HepG2 (cell line): ENCODE results near the gene CD36. TPM values are rescaled to one million over a fixed set of nuclear protein-coding genes. Genes with fewer than 3 reads are reported as not detected.

Experiments used
- ATAC-seq: fragments of 200-7000 bp; cut with Tn5 transposase; 3 replicates; pipeline ENCODE4 v1.9.1; 2020; ENCODE audit warnings: mild to moderate bottlenecking, moderate library complexity
- BruUV-seq: library from RNA; stranded (reverse); fragments of 400-500 nt; replicated peaks from 2 replicates; lab custom pipeline; 2021; lab: Mats Ljungman, UMichigan
- CTCF ChIA-PET: fragments of 300-600 bp; formaldehyde crosslinking; extraction: SDS; loops from one replicate; lab custom pipeline; 2021; ENCODE audit warnings: low total read pairs, inconsistent platforms, low intra/inter-chr PET ratio; lab: Yijun Ruan, JAX
- POLR2A ChIA-PET: fragments of 350-600 bp; sonication (Branson Sonifier 250); formaldehyde crosslinking; loops from one replicate; lab custom pipeline; 2020; ENCODE audit warnings: antibody characterized with exemption, inconsistent platforms; lab: Yijun Ruan, JAX
- DNase-seq: peaks from one replicate; pipeline ENCODE4 v3.0.0-alpha.2; 2015; ENCODE audit warnings: low spot score
- FAIRE-seq: peaks from 3 replicates; lab custom pipeline; 2011; peaks lifted over from hg19 to GRCh38; lab: Jason Lieb, UNC
- H2AFZ ChIP-seq: one replicate; pipeline ENCODE4 v1.6.1; 2011; ENCODE audit warnings: low read length, inconsistent platforms
- H3K27ac ChIP-seq: fragments of 300-600 bp; 3 replicates; pipeline ENCODE4 v1.8.0; 2011; ENCODE audit warnings: mixed run types, mild to moderate bottlenecking, mixed read lengths, low read length, inconsistent platforms; ENCODE audit not compliant: insufficient read depth; ENCODE audit errors: extremely low read length
- H3K27me3 ChIP-seq, 2 experiments: fragments of 200-600 bp in 1 of 2; 2 replicates in 1 of 2; 3 replicates in 1 of 2; pipeline versions ENCODE4 v1.6.0 to v1.8.0; 2011; ENCODE audit warnings: low read length in 2 of 2, mild to moderate bottlenecking in 2 of 2, moderate library complexity in 2 of 2, inconsistent platforms in 1 of 2; ENCODE audit not compliant: insufficient read depth in 2 of 2, control insufficient read depth in 1 of 2
- H3K36me3 ChIP-seq, 2 experiments: fragments of 200-600 bp in 1 of 2; replicated peaks in 1 of 2; 2 replicates in 1 of 2; 3 replicates in 1 of 2; pipeline versions ENCODE4 v1.5.1 to v1.8.0; 2011; ENCODE audit warnings: low read length in 2 of 2, inconsistent platforms in 1 of 2; ENCODE audit not compliant: insufficient read depth in 2 of 2, control insufficient read depth in 1 of 2
- H3K4me1 ChIP-seq: 2 replicates; pipeline ENCODE4 v1.5.1; 2012; ENCODE audit warnings: low read length, inconsistent platforms; ENCODE audit not compliant: insufficient read depth
- H3K4me2 ChIP-seq: 2 replicates; pipeline ENCODE4 v1.6.0; 2011; ENCODE audit warnings: low read depth, low read length, inconsistent platforms
- H3K4me3 ChIP-seq, 3 experiments: fragments of 200-600 bp in 1 of 3; sonication (generic), shearing (Covaris generic) in 1 of 3; replicated peaks in 1 of 3; 2 replicates each; pipeline ENCODE4 v1.5.1; 2011 to 2016; ENCODE audit warnings: low read length in 3 of 3, inconsistent platforms in 2 of 3, low read depth in 2 of 3, mild to moderate bottlenecking in 2 of 3, control low read depth in 1 of 3, mixed read lengths in 1 of 3; ENCODE audit not compliant: insufficient read depth in 1 of 3
- H3K79me2 ChIP-seq: one replicate; pipeline ENCODE4 v1.6.1; 2011; ENCODE audit warnings: low read length, inconsistent platforms; ENCODE audit not compliant: insufficient read depth
- H3K9ac ChIP-seq: 2 replicates; pipeline ENCODE4 v1.6.0; 2011; ENCODE audit warnings: mild to moderate bottlenecking, low read depth, low read length, inconsistent platforms; ENCODE audit not compliant: insufficient read depth
- H3K9me3 ChIP-seq: 2 replicates; pipeline ENCODE4 v1.5.1; 2012; ENCODE audit warnings: mild to moderate bottlenecking, low read length
- H4K20me1 ChIP-seq: 2 replicates; pipeline ENCODE4 v1.6.0; 2011; ENCODE audit warnings: inconsistent platforms, mild to moderate bottlenecking, low read length, moderate library complexity; ENCODE audit not compliant: insufficient read depth
- ETS1 ChIP-seq: sonication (generic); formaldehyde crosslinking; IDR thresholded peaks from 2 replicates; pipeline ENCODE4 v1.4.0; 2020; ENCODE audit warnings: missing genetic modification reagents
- HES4 ChIP-seq: sonication (generic); formaldehyde crosslinking; IDR thresholded peaks from 2 replicates; pipeline ENCODE4 v1.9.0; 2021; ENCODE audit warnings: mild to moderate bottlenecking, missing genetic modification reagents, borderline replicate concordance
- HMG20B ChIP-seq: conservative IDR thresholded peaks from 2 replicates; pipeline ENCODE4 v1.6.1; 2016; ENCODE audit warnings: missing genetic modification reagents, missing compliant biosample characterization
- NAIF1 ChIP-seq: sonication (generic); formaldehyde crosslinking; IDR thresholded peaks from 2 replicates; pipeline ENCODE4 v1.5.0; 2020; ENCODE audit warnings: mild to moderate bottlenecking, missing genetic modification reagents, borderline replicate concordance
- SAFB2 ChIP-seq: sonication (generic); formaldehyde crosslinking; IDR thresholded peaks from 2 replicates; pipeline ENCODE4 v1.5.1; 2020; ENCODE audit warnings: missing genetic modification reagents, low read depth, mild to moderate bottlenecking, borderline replicate concordance
- SMC3 ChIP-seq: IDR thresholded peaks from 2 replicates; pipeline ENCODE4 v1.6.1; 2011; ENCODE audit warnings: low read length, improper control_type of control experiment
- TMF1 ChIP-seq: sonication (generic); formaldehyde crosslinking; IDR thresholded peaks from 2 replicates; pipeline ENCODE4 v1.8.1; 2022; ENCODE audit warnings: low read depth, missing genetic modification reagents
- UBTF ChIP-seq: sonication (generic); formaldehyde crosslinking; IDR thresholded peaks from 2 replicates; pipeline ENCODE4 v1.4.0; 2020; ENCODE audit warnings: mild to moderate bottlenecking, missing genetic modification reagents
- ZBTB49 ChIP-seq: sonication (generic); formaldehyde crosslinking; IDR thresholded peaks from 2 replicates; pipeline ENCODE4 v1.4.0; 2020; ENCODE audit warnings: missing genetic modification reagents, borderline replicate concordance
- ZBTB7A ChIP-seq: sonication (generic); formaldehyde crosslinking; IDR thresholded peaks from 2 replicates; pipeline ENCODE4 v1.8.0; 2022; ENCODE audit warnings: mild to moderate bottlenecking, missing genetic modification reagents
- ZNF180 ChIP-seq: sonication (generic); formaldehyde crosslinking; IDR thresholded peaks from 2 replicates; pipeline ENCODE4 v1.4.0; 2020; ENCODE audit warnings: low read depth, missing genetic modification reagents, borderline replicate concordance
- ZNF280D ChIP-seq: sonication (generic); formaldehyde crosslinking; IDR thresholded peaks from 2 replicates; pipeline ENCODE4 v1.5.1; 2020; ENCODE audit warnings: mild to moderate bottlenecking, missing genetic modification reagents
- WGBS: methylation state at CpG from one replicate; pipeline ENCODE4 v1.1.6; 2017; ENCODE audit warnings: low lambda C conversion rate; 5-methylcytosine and 5-hydroxymethylcytosine counted together
- in situ Hi-C: cut with HindIII; loops from 2 replicates; pipeline ENCODE4 v1.10.0; 2017; ENCODE audit warnings: low pct_unique_long_range_greater_than_20kb; ENCODE audit not compliant: extremely low pct_ligation_motif_present
- intact Hi-C: fragments of 100-400 bp; cut with micrococcal nuclease; formaldehyde crosslinking; loops from one replicate; pipeline ENCODE4 v1.10.0; 2022; ENCODE audit not compliant: unreplicated experiment
- polyA plus RNA-seq, 8 experiments: library from polyadenylated mRNA; depleted of rRNA in 3 of 8; stranded (reverse) in 7 of 8; unstranded in 1 of 8; fragments of >200 nt; fragmentation: Illumina TruSeq in 4 of 8; extraction: Trizol in 4 of 8; gene quantifications; 2 replicates each; pipeline versions ENCODE4 v1.2.1 to v1.2.3, GENCODE V29; 2011 to 2016; ENCODE audit warnings: low read depth in 4 of 8, missing spikeins in 1 of 8, mixed read lengths in 1 of 8; ENCODE audit not compliant: insufficient read depth in 1 of 8
- total RNA-seq, 5 experiments: library from RNA; depleted of rRNA; stranded (reverse); fragments of >200 nt; fragmentation: Illumina TruSeq; extraction: Trizol; gene quantifications; 2 replicates each; pipeline ENCODE4 v1.2.3, GENCODE V29; 2016; ENCODE audit warnings: low read depth in 1 of 5

CD36 gene
- total and polyA plus RNA-seq, 2 of the 13 experiments (the other 11 are each of a cell fraction or from before 2014, with no cell fraction given), result 2.8 to 4.8 TPM

- no TSS peak for BruUV-seq
- WGBS, result 29% methylated on average over 3 of the region's 3 CpGs
- Histone ChIP-seq H3K27me3 (no peaks in the 10 kb centered on the region), H3K4me1 (peaks cover 21% of the 10 kb centered on the region), H3K9me3 (no peaks in the 10 kb centered on the region), H3K9ac (no peak overlapping the region), H4K20me1 (no peaks in the 10 kb centered on the region), H3K27ac (no peak overlapping the region), H3K79me2 (no peaks in the 10 kb centered on the region), H3K36me3 (no peaks in the 10 kb centered on the region), H3K4me2 (no peak overlapping the region), H3K4me3 (no peak overlapping the region), H2AFZ (no peak overlapping the region)
- CTCF ChIA-PET, result no interaction called here
- no peak for FAIRE-seq
- intact Hi-C loops, result no loop called here
- no peak for DNase-seq
- in situ Hi-C loops, result no loop called here
- ATAC-seq, result no peak
- POLR2A ChIA-PET, result no interaction called here
- TF ChIP-seq ZBTB49 (CRISPR knock-in tag), result no peak
- no peak for TF ChIP-seq ZBTB7A
- no peak for TF ChIP-seq ETS1 (CRISPR knock-in tag)
- no peak for TF ChIP-seq HMG20B (CRISPR knock-in tag)
- TF ChIP-seq ZNF180 (CRISPR knock-in tag), result no peak
- no peak for TF ChIP-seq UBTF (CRISPR knock-in tag)
- no peak for TF ChIP-seq SMC3
- TF ChIP-seq TMF1, result no peak
- no peak for TF ChIP-seq HES4 (CRISPR knock-in tag)
- TF ChIP-seq ZNF280D, result no peak
- no peak for TF ChIP-seq SAFB2
- TF ChIP-seq NAIF1 (CRISPR knock-in tag), result no peak
Measured at GRCh38 chr7:80721883-80722615, 83.6 kb downstream of the CD36 start.
